ENCODE results near the gene ENTPD2. TPM values are rescaled to one million over a fixed set of nuclear protein-coding genes. Genes with fewer than 3 reads are reported as not detected.

Gene ENTPD2
- total and polyA plus RNA-seq, 12 donors: 0.28 to 1.7 (median 0.49) TPM; not detected in 6

GRCh38 chr9:137062384-137062783 is 8.5 kb upstream of the ENTPD2 start:
- H3K27ac ChIP-seq: no peak overlapping the region
- TF ChIP-seq, protein P1, sequence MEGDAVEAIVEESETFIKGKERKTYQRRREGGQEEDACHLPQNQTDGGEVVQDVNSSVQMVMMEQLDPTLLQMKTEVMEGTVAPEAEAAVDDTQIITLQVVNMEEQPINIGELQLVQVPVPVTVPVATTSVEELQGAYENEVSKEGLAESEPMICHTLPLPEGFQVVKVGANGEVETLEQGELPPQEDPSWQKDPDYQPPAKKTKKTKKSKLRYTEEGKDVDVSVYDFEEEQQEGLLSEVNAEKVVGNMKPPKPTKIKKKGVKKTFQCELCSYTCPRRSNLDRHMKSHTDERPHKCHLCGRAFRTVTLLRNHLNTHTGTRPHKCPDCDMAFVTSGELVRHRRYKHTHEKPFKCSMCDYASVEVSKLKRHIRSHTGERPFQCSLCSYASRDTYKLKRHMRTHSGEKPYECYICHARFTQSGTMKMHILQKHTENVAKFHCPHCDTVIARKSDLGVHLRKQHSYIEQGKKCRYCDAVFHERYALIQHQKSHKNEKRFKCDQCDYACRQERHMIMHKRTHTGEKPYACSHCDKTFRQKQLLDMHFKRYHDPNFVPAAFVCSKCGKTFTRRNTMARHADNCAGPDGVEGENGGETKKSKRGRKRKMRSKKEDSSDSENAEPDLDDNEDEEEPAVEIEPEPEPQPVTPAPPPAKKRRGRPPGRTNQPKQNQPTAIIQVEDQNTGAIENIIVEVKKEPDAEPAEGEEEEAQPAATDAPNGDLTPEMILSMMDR (IDR thresholded peaks at IDR 0.05): no peak
- no peak for TF ChIP-seq POLR2A (IDR thresholded peaks at IDR 0.05)
- H3K9me3 ChIP-seq (replicated peaks in 1 of 3): no peaks in the 10 kb centered on the region
- H3K27me3 ChIP-seq: no peaks in the 10 kb centered on the region
- intact Hi-C loops (cut with DNase I): no loop called here
- WGBS, 4 donors: 84 to 93% (median 85%) methylated on average over 6 to 15 of the region's 15 CpGs
- H3K4me1 ChIP-seq (replicated peaks in 1 of 2): no peaks in the 10 kb centered on the region
- H3K4me3 ChIP-seq: no peak overlapping the region
- DNase-seq: no peak
- no peaks in the 10 kb centered on the region for H3K36me3 ChIP-seq (replicated peaks in 1 of 2)

- intact Hi-C loops (cut with DNase I): no loop called here
- Histone ChIP-seq H3K36me3 (replicated peaks in 1 of 2) (no peaks in the 10 kb centered on the region), H3K27me3 (peaks cover 9% of the 10 kb centered on the region), H3K4me1 (replicated peaks in 1 of 2) (peaks cover 0 to 17% of the 10 kb centered on the region in 2 donors), H3K9me3 (replicated peaks in 1 of 3) (no peaks in the 10 kb centered on the region), H3K4me3 (no peak overlapping the region), H3K27ac (no peak overlapping the region)
- no peak for DNase-seq
- TF ChIP-seq, protein P1 (IDR thresholded peaks at IDR 0.05): no peak
- no peak for TF ChIP-seq POLR2A (IDR thresholded peaks at IDR 0.05)
- 84 to 86% (median 85%) methylated on average over 9 of the region's 9 CpGs for WGBS, 4 donors
Measured at GRCh38 chr9:137058521-137059234, 4.8 kb upstream of the ENTPD2 start.

DNA sequence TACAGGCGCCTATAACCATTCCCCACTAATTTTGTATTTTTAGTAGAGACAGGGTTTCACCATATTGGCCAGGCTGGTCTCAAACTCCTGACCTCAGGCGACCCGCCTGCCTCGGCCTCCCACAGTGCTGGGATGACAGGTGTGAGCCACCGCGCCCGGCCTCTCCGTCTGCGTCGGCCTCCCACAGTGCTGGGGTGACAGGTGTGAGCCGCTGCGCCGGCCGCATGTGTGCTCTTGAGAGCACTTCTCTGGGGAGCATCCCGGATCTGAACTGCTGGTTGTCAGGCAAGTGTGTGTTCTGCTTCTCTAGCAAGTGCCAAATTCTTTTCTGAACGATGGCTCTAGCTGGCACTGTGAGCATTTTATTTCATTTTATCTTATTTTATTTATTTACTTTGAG is 3.7 kb upstream of the ENTPD2 start:
- intact Hi-C loops (cut with DNase I): no loop called here
- Histone ChIP-seq H3K27ac (no peak overlapping the region), H3K4me1 (replicated peaks in 1 of 2) (peaks cover 0 to 21% of the 10 kb centered on the region in 2 donors), H3K36me3 (replicated peaks in 1 of 2) (no peaks in the 10 kb centered on the region), H3K9me3 (replicated peaks in 1 of 3) (no peaks in the 10 kb centered on the region), H3K4me3 (no peak overlapping the region), H3K27me3 (peaks cover 20% of the 10 kb centered on the region)
- TF ChIP-seq POLR2A (IDR thresholded peaks at IDR 0.05): no peak
- TF ChIP-seq, protein P1 (IDR thresholded peaks at IDR 0.05): no peak
- DNase-seq: no peak
- WGBS, 4 donors: 64 to 90% (median 77%) methylated on average over 16 of the region's 16 CpGs

DNA sequence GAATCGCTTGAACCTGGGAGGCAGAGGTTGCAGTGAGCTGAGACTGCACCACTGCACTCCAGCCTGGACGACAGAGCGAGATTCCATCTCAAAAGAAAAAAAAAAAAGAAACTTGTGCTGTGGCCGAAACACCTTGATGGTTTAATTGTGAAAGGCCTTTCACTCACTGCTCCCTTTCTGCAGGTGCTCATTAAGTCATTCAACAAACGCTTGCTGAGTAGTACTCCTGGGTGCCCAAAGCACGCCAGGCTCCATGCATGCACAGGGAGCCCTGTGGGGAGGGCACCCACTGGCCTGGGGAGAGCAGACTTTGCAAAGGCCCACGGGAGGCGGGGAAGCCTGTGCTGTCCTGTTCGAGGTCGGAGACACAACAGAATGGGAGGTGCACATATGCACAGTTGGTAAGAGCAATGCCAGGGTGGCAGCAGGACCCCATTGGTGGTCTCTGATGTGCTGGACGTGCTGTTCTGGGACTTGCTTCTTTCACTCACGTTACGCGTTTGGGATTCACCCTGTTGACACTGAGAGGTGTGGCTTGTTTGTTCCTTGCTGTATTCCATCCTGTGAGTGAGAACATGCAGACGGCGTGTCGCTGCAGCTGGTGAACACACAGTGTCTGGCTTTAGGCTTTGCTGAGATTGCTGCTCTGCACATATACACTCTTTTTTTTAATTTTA is 3.0 kb upstream of the ENTPD2 start:
- Histone ChIP-seq H3K27me3 (peaks cover 25% of the 10 kb centered on the region), H3K4me1 (replicated peaks in 1 of 2) (peaks cover 0 to 21% of the 10 kb centered on the region in 2 donors), H3K9me3 (replicated peaks in 1 of 3) (no peaks in the 10 kb centered on the region), H3K4me3 (no peak overlapping the region), H3K36me3 (replicated peaks in 1 of 2) (no peaks in the 10 kb centered on the region), H3K27ac (no peak overlapping the region)
- intact Hi-C loops (cut with DNase I): no loop called here
- DNase-seq: no peak
- 71 to 81% (median 79%) methylated on average over 16 to 17 of the region's 17 CpGs for WGBS, 4 donors
- TF ChIP-seq, protein P1 (IDR thresholded peaks at IDR 0.05): no peak
- TF ChIP-seq POLR2A (IDR thresholded peaks at IDR 0.05): no peak

Data from adrenal gland (tissue), 12 donors.